HG03060 (cell line): ENCODE measurements around the gene SLC23A2.
A peak's percentile ranks its signal among the peaks of the same experiment; 100 is the strongest.
"Not testable (repeated sequence)": the region's sequence is repeated elsewhere in the genome, so short reads cannot be mapped to it uniquely, and the experiment has no call there.

Source experiments
- ATAC-seq: cut with Tn5 transposase; IDR thresholded peaks from one replicate; pipeline ENCODE4 v1.9.1; 2021; ENCODE audit warnings: low read depth, moderate number of reproducible peaks; ENCODE audit not compliant: unreplicated experiment

SLC23A2 gene

GRCh38 chr20:5013682-5014447 lies 12.6 kb upstream of the SLC23A2 start:
- ATAC-seq: no peak

- no peak for ATAC-seq
Measured at GRCh38 chr20:5008759-5009158, 7.4 kb upstream of the SLC23A2 start.

GRCh38 chr20:5005326-5005725 lies 4.0 kb upstream of the SLC23A2 start:
- no peak for ATAC-seq

GRCh38 chr20:5004825-5005224 lies 3.5 kb upstream of the SLC23A2 start:
- not testable (repeated sequence) for ATAC-seq

- no peak for ATAC-seq
Measured at GRCh38 chr20:5003626-5004025, 2.3 kb upstream of the SLC23A2 start.

- no peak for ATAC-seq
Measured at GRCh38 chr20:5002077-5002413, 735 bp upstream of the SLC23A2 start.

- ATAC-seq: no peak
Measured at GRCh38 chr20:5000263-5001173, 792 bp downstream of the SLC23A2 start.

GRCh38 chr20:4999788-5000187 lies 1.5 kb downstream of the SLC23A2 start:
- ATAC-seq: no peak

- no peak for ATAC-seq
Measured at GRCh38 chr20:4998160-4998651, 3.1 kb downstream of the SLC23A2 start.

- ATAC-seq: no peak
Measured at GRCh38 chr20:4997222-4997621, 4.1 kb downstream of the SLC23A2 start.

- ATAC-seq: no peak
Measured at GRCh38 chr20:4989570-4989969, 11.7 kb downstream of the SLC23A2 start.

- ATAC-seq: no peak
Measured at GRCh38 chr20:4987130-4987529, 14.2 kb downstream of the SLC23A2 start.

- ATAC-seq: no peak
Measured at GRCh38 chr20:4985658-4986057, 15.7 kb downstream of the SLC23A2 start.

- no peak for ATAC-seq
Measured at GRCh38 chr20:4982281-4982680, 19.0 kb downstream of the SLC23A2 start.

- no peak for ATAC-seq
Measured at GRCh38 chr20:4979841-4980410, 21.4 kb downstream of the SLC23A2 start.

GRCh38 chr20:4978050-4978918 lies 23.0 kb downstream of the SLC23A2 start:
- no peak for ATAC-seq

- ATAC-seq: not testable (repeated sequence)
Measured at GRCh38 chr20:4976014-4976413, 25.3 kb downstream of the SLC23A2 start.

- ATAC-seq: peak; percentile 78
Measured at GRCh38 chr20:4973330-4974097, 27.8 kb downstream of the SLC23A2 start.

GRCh38 chr20:4972506-4973251 lies 28.6 kb downstream of the SLC23A2 start:
- no peak for ATAC-seq
